ENCODE data around the gene GAPDH. TPM values are rescaled to one million over a fixed set of nuclear protein-coding genes. Genes with fewer than 3 reads are reported as not detected.

GAPDH gene
- total and polyA plus RNA-seq, 10 of the 15 experiments (the other 5 are each of a cell fraction or from before 2014, with no cell fraction given): 5,606 to 14,240 (median 9,400) TPM

GRCh38 chr12:6539707-6540134, 5.4 kb downstream of the GAPDH start:
- ChIA-PET RAD21 (ENCODE audit: unreplicated experiment) (interaction anchor here (0.7 to 6.9 kb wide), 17 partner anchors 14 to 254 kb away, joined by 3 to 67 read pairs (median 6); partner anchors contain the start of genes CD27, MLF2, MRPL51 and NOP2), SMC1A (ENCODE audit: uncharacterized antibody, unreplicated experiment) (interaction anchor here (0.6 to 7.9 kb wide), 16 partner anchors 13 to 217 kb away, joined by 3 to 83 read pairs (median 4); partner anchors contain the start of genes TAPBPL and VAMP1), CTCF (interaction anchor here (0.6 to 7.7 kb wide), 32 partner anchors 8 to 1389 kb away, joined by 3 to 91 read pairs (median 5); partner anchors contain the start of genes IFFO1, MRPL51, NOP2 and TAPBPL), POLR2A (interaction anchor here (0.6 to 4.3 kb wide), 11 partner anchors 11 to 213 kb away, joined by 3 to 19 read pairs (median 4); partner anchors contain the start of genes MLF2, TAPBPL and VAMP1)
- no peak overlapping the region for H2AFZ ChIP-seq (ENCODE audit: control insufficient read depth, low read depth, low read length)
- peaks cover 26% of the 10 kb centered on the region for H3K4me1 ChIP-seq (ENCODE audit: control insufficient read depth, insufficient read depth, low read length)
- FAIRE-seq (peak; percentile 27), ATAC-seq (0 out of 3 replicates have a peak, but pooled peaks have one; percentile 1), DNase-seq (ENCODE audit: low read depth, low spot score) (no peak)
- no peak overlapping the region for H3K9ac ChIP-seq (ENCODE audit: control insufficient read depth, insufficient read depth, low read length)
- H3K4me3 ChIP-seq: peak overlapping the region; percentile 28
- H3K27me3 ChIP-seq (replicated peaks in 1 of 2; ENCODE audit: control insufficient read depth in 2 of 2, insufficient read depth in 2 of 2, low read length in 1 of 2): no peaks in the 10 kb centered on the region
- intact Hi-C loops (cut with micrococcal nuclease; ENCODE audit: unreplicated experiment): loop anchor here (1.0 to 5.0 kb wide), 2 partner anchors 72 to 116 kb away; no protein-coding TSS in a partner anchor
- no peak overlapping the region; the same call in 1 of the 2 replicates for H3K27ac ChIP-seq (ENCODE audit: control insufficient read depth, insufficient read depth)
- H3K4me2 ChIP-seq (ENCODE audit: control insufficient read depth, insufficient read depth): peak overlapping the region; percentile 12
- H4K20me1 ChIP-seq (ENCODE audit: control insufficient read depth, insufficient read depth): peaks cover 24% of the 10 kb centered on the region
- TF ChIP-seq NR2C1 (IDR thresholded peaks at IDR 0.05) (no peak), IRF4 (IDR thresholded peaks at IDR 0.05; ENCODE audit: low read depth, low read length) (no peak), HDAC2 (IDR thresholded peaks at IDR 0.05) (no peak), POLR2A (IDR thresholded peaks at IDR 0.05; ENCODE audit: low read depth, low read length) (peak; percentile 72; the same call in 1 of the 2 replicates)
- in situ Hi-C loops (cut with MboI): no loop called here
- BruUV-seq (replicated peaks): TSS peak; percentile 60
- 71% methylated on average over 14 of the region's 14 CpGs for WGBS (ENCODE audit: insufficient coverage, insufficient replicate concordance, low lambda C conversion rate, missing lambda C conversion rate)
- peaks cover 24 to 30% of the 10 kb centered on the region in 2 experiments; a peak in 3 of 4 replicates for H3K36me3 ChIP-seq (ENCODE audit: control insufficient read depth in 2 of 2, insufficient read depth in 2 of 2, low read length in 1 of 2)
- no peaks in the 10 kb centered on the region for H3K9me3 ChIP-seq (replicated peaks; ENCODE audit: control insufficient read depth, insufficient read depth, low read length)
- peaks cover 38% of the 10 kb centered on the region for H3K79me2 ChIP-seq (ENCODE audit: control insufficient read depth, insufficient read depth, low read length)

- peak; percentile 60 for ATAC-seq
- no peak overlapping the region for H3K9ac ChIP-seq (ENCODE audit: control insufficient read depth, insufficient read depth, low read length)
- TF ChIP-seq NR2C2 (IDR thresholded peaks at IDR 0.05; ENCODE audit: borderline replicate concordance, control insufficient read depth, insufficient read length, low read depth) (no peak), MEF2B (IDR thresholded peaks at IDR 0.05; ENCODE audit: partially characterized antibody, poor library complexity, severe bottlenecking) (peak; percentile 97), BHLHE40 (IDR thresholded peaks at IDR 0.05; ENCODE audit: borderline replicate concordance in 1 of 2, low read depth in 2 of 2, low read length in 1 of 2) (peak in 1 of 2 experiments; percentile 54; a peak in 2 of 4 replicates), MYB (IDR thresholded peaks at IDR 0.05; ENCODE audit: borderline replicate concordance, low read depth, low read length) (no peak), RUNX3 (IDR thresholded peaks at IDR 0.05; ENCODE audit: low read length) (no peak), TCF12 (IDR thresholded peaks at IDR 0.05; ENCODE audit: low read depth, low read length) (0 out of 2 replicates have a peak, but pooled peaks have one; percentile 13), RAD21 (IDR thresholded peaks at IDR 0.05; ENCODE audit: insufficient read depth, low read depth, low read length) (no peak), DPF2 (IDR thresholded peaks at IDR 0.05) (0 out of 2 replicates have a peak, but pooled peaks have one; percentile 36), ZBTB33 (IDR thresholded peaks at IDR 0.05) (no peak), TCF7 (IDR thresholded peaks at IDR 0.05; ENCODE audit: borderline replicate concordance) (no peak)
These were observed 6.0 kb downstream of the GAPDH start for GRCh38 chr12:6540181-6540877.

More at GRCh38 chr12:6540181-6540877, 6.0 kb downstream of the GAPDH start:
- H3K4me3 ChIP-seq: peak overlapping the region; percentile 28
- in situ Hi-C loops (cut with MboI): no loop called here
- no peak for DNase-seq (ENCODE audit: low read depth, low spot score)
- FAIRE-seq: no peak
- peak overlapping the region; percentile 42 for H3K27ac ChIP-seq (ENCODE audit: control insufficient read depth, insufficient read depth)
- ChIA-PET POLR2A (interaction anchor here (0.6 to 4.3 kb wide), 11 partner anchors 13 to 213 kb away, joined by 3 to 19 read pairs (median 4); partner anchors contain the start of genes MLF2, TAPBPL and VAMP1), SMC1A (ENCODE audit: uncharacterized antibody, unreplicated experiment) (interaction anchor here (0.6 to 7.9 kb wide), 15 partner anchors 12 to 1201 kb away, joined by 3 to 83 read pairs (median 4); partner anchors contain the start of genes TAPBPL and VAMP1), CTCF (interaction anchor here (1.1 to 7.7 kb wide), 21 partner anchors 9 to 214 kb away, joined by 3 to 91 read pairs (median 5); partner anchors contain the start of genes IFFO1, MRPL51, NOP2 and TAPBPL), RAD21 (ENCODE audit: unreplicated experiment) (interaction anchor here (0.7 to 6.9 kb wide), 17 partner anchors 10 to 254 kb away, joined by 3 to 67 read pairs (median 6); partner anchors contain the start of genes CD27, MLF2, MRPL51 and NOP2)
- H3K9me3 ChIP-seq (replicated peaks; ENCODE audit: control insufficient read depth, insufficient read depth, low read length): no peaks in the 10 kb centered on the region
- WGBS (ENCODE audit: insufficient coverage, insufficient replicate concordance, low lambda C conversion rate, missing lambda C conversion rate): 61% methylated on average over 35 of the region's 35 CpGs
- peaks cover 26% of the 10 kb centered on the region for H3K4me1 ChIP-seq (ENCODE audit: control insufficient read depth, insufficient read depth, low read length)
- H3K36me3 ChIP-seq (ENCODE audit: control insufficient read depth in 2 of 2, insufficient read depth in 2 of 2, low read length in 1 of 2): peaks cover 24 to 30% of the 10 kb centered on the region in 2 experiments; a peak in 3 of 4 replicates
- peaks cover 32% of the 10 kb centered on the region for H3K79me2 ChIP-seq (ENCODE audit: control insufficient read depth, insufficient read depth, low read length)
- H4K20me1 ChIP-seq (ENCODE audit: control insufficient read depth, insufficient read depth): peaks cover 24% of the 10 kb centered on the region
- BruUV-seq (replicated peaks): no TSS peak
- H3K4me2 ChIP-seq (ENCODE audit: control insufficient read depth, insufficient read depth): peak overlapping the region; percentile 12
- no peaks in the 10 kb centered on the region for H3K27me3 ChIP-seq (replicated peaks in 1 of 2; ENCODE audit: control insufficient read depth in 2 of 2, insufficient read depth in 2 of 2, low read length in 1 of 2)
- peak overlapping the region; percentile 42 for H2AFZ ChIP-seq (ENCODE audit: control insufficient read depth, low read depth, low read length)
- intact Hi-C loops (cut with micrococcal nuclease; ENCODE audit: unreplicated experiment): no loop called here
